NAMALWA (cell line): Measurements from ENCODE around the gene LARP1.
A peak's percentile ranks its signal among the peaks of the same experiment; 100 is the strongest.
"Not testable (repeated sequence)": the region's sequence is repeated elsewhere in the genome, so short reads cannot be mapped to it uniquely, and the experiment has no call there.

Experiments
- DNase-seq: peaks from one replicate; pipeline ENCODE4 v3.0.0-alpha.2; 2015; ENCODE audit warnings: low spot score

Gene LARP1

DNA sequence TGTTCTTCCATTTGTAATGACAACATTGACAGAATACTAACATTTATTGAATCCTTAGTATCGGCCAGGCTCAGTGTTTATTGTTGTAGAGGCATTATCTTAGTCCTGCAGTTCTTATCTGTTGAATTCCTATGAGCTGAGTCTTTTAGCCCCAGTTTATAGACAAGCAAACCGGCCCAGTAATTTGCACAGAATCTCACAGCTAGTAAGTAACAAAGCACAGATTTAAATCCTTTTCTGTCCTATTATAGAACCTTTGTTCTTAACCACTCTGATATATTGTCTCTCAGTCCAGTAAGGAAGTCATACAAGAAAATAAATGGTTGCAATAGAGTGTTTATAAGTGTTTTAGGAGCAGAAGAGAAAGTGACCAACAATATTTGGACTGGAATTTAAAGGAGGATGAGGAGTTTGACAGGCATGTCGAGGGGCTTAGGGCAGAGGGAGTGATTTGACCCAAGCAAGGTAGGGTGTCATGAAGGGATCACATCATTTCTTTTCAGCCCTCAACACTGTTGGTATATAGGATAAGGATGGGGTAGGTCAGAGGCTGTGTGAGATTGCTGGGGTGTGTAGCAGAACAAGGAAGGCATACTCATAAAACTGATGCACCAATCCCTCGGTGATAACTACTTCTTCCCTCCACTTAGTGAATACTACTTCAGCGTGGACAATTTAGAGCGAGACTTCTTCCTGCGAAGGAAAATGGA is 39.5 kb downstream of the LARP1 start:
- DNase-seq = no peak

DNA sequence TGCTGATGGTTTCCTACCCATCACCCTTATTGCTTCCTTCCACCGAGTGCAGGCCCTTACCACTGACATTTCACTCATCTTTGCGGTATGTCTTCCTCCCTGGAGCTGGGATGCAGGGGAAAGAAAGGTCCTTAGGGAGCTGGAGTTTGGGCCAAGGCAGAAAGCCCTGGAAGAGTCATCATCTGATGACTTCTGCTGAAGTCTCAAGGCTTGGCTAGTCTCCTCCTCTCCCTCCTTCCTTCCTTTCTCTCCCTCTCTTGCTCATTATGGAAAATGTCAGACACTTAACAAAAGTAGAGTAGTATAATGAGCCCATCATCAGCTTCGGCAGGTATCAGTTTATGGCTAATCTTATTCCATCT is 40.0 kb downstream of the LARP1 start:
- no peak for DNase-seq

DNA sequence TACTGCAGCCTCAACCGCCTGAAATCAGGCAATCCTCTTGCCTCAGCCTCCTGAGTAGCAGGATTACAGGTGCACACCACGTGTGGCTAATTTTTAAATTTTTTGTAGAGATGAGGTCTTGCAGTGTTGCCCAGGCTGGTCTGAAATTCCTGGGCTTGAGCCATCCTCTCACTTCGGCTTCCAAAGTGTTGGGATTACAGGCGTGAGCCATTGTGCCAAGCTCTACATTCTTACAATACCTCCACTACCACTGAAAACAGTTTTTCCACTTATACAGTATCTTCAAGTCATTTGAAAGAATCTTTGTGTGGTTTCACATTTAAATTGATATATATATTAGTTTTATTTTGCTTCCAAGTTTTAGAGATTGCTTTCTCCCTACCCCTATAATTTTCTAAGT is 42.6 kb downstream of the LARP1 start:
- no peak for DNase-seq

DNA sequence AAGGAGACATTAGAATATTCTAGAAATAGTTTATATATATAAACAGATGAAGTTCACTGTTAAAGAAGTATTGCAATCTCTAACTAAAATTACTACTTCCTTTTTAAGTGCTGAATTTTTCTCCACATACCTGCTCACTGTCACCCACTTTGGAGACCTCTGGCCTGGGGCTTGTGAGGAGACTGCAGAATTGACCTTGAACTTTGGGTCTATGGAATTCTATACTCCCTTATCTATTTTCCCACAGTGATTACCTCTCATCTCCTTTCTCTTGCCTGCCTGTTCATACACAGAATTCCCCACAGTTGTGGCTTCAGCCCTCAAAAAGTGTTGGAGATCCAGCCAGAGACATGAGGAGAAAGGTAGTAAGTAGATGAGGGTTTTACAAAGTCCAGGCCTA is 45.4 kb downstream of the LARP1 start:
- DNase-seq = no peak

DNA sequence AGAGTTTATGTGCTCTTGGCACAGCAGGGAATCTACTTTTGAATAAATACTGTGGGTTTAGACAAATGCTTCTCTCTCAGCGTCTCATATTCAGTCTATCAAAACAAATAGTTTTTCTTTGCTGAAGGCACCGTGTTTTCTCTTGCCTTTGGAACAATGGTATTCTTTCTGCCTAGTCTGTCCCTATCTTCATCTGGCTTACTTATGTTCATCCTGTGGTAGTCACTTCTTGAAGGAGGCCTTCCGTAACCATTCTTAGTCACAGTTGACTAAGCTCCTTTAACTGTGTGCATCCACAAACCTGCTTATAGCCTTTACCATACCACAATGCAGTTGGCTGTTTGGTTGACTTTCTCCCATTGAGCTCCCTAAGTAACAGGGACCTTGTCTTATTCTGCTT is 45.9 kb downstream of the LARP1 start:
- DNase-seq = no peak

DNA sequence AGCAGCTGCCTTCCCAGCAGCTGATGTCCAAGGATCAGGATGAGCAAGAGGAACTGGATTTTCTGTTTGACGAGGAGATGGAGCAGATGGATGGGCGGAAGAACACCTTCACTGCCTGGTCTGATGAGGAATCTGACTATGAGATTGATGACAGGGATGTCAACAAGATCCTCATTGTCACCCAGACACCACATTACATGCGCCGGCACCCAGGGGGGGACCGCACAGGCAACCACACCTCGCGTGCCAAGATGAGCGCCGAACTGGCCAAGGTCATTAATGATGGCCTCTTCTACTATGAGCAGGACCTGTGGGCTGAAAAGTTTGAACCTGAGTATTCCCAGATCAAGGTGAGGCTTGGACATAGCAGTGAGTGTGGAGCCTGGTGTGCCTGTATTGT is 46.9 kb downstream of the LARP1 start:
- DNase-seq = no peak

DNA sequence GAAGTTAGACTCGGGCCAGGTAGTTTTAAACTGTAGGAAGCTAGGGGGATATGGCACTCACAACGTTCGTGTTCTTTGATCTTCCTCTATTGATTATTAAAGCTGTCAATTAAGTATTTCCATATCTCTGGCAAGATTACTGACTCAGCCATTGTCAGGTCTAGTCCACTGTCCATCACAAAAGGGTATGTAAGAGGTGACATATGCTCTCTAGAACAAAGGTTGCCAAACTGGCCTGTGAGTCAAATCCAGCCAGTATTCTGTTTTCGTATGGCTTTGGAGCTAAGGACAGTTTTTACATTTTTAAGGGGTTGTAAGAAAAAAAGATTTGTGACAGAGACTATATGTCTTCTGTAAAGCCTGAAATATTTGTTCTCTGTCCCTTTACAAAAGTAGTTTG is 51.0 kb downstream of the LARP1 start:
- no peak for DNase-seq

DNA sequence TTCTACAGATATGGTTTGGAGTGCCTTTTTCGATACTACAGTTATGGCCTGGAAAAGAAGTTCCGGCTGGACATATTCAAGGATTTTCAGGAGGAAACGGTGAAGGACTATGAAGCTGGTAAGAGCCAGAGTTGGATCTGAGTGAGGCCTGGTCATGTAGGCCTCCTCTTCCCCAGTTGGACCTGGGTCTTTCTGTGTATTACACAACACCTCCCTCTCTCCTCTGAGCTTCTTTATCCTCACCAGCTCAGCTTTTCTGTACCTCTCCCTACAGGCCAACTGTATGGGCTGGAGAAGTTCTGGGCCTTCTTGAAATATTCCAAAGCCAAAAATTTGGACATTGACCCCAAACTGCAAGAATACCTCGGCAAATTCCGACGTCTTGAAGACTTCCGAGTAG is 56.1 kb downstream of the LARP1 start:
- DNase-seq = no peak

DNA sequence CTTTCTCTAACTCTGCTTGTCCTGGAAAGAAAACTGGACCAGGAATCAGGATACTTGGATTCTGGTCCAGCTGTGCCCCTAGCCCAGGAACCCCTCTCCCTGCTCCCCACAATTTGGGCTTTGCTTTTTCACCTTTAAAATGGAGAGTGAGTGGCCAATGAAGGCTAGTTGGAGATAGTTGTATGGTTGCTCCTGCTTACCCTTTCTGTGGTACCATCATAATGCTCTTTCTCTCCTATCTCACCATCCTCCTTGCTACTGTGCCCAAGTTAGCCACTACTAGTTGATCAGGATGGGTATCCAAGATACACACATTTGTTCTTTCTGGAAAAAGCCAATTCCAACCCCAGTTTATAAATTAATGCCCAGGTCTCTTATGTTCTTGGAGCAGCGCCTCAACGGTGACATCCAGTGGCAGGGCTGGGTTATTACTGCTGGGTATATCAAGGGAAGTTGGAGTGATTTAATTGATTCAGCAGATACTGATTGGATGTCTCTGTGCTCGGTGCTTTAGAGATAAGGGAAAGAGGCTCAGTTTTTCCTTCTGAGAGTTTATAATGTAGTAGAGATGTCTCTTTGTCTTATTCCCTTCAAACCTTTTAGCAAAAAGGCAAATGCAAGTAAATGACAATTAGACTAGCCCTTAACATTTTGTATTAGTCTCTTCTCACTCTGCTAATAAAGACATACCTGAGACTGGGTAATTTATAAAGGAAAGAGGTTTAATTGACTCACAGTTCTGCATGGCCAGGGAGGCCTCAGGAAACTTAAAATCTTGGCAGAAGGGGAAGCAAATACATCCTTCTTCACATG is 56.7 kb downstream of the LARP1 start:
- DNase-seq = peak; percentile 77

DNA sequence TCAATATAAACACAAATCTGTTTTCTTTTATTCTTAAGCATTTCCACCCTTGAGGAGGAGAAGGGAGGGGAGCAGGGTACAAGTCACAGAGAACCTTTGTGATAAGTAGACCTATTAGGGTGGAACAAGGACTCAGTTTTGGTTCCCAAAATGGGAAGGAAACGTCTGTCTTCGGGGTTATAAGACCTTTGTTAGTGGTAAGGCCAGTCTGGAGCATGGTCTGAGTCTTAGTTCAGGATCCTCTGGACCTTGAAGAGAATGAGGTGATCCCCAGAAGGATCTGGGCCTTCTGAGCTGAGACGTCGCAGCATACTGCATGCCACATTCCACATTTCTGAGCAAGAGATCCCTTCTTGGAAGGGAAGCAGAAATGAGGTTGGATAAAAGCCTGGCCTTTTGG is 58.0 kb downstream of the LARP1 start:
- DNase-seq = no peak

DNA sequence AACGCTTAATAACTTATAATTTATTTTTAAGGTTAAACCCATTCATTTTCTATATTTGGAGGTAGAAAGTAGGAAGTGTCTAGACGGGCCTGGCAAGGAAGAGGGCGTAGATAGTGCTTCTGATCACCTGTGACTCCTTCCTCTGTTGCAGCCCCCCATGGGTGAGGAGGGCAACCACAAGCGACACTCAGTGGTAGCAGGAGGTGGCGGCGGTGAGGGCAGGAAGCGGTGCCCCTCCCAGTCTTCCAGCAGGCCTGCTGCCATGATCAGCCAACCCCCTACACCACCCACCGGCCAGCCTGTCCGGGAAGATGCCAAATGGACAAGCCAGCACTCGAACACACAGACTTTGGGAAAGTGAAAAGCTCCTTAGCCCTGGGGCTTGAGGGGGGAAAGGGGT is 58.6 kb downstream of the LARP1 start:
- DNase-seq = no peak

DNA sequence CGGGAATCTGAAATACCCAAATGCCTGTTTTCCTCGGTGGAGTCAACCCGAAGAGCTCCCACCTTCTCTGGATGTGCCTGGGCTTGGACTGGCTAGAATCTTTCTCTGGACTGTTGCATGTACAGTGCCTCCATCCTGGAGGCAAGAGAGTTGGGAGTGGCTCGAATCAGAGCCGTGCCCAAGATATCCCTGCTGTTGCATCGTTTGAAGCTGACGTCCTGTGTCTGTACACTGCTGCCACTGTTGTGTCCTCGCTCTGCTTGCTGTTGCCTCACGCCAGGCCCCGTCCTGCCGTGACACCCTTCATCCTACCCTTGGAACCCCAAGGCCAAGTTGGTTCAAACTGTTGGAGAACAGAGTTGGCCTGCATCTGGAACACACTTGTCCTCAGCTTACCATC is 59.8 kb downstream of the LARP1 start:
- DNase-seq = no peak

DNA sequence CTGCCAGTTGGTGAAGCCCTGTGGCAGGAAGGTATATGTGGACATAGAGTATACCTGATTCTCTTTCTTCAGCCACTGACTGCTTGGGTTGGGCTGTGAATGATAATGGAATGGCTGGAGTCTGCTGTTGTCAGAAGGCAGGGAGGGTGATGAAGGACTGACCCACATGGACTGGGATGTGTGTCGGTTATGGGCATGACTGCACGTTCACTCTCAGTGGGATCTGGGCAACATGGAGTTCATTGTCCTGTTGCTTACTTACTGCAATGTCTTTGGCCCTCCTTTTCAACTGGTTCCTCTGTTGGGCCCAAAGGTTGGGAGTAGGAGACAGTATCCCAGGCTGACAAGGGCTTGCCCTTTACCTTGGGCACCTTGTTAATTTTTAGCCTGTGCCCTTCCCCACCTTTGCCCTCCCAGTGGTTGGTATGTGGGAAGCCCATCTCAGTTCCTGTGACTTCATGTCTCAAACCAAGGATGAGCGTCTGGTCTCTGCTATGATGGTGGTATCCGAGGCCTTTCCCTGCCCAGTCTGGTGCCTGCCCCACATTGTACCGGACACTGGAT is 60.6 kb downstream of the LARP1 start:
- no peak for DNase-seq

DNA sequence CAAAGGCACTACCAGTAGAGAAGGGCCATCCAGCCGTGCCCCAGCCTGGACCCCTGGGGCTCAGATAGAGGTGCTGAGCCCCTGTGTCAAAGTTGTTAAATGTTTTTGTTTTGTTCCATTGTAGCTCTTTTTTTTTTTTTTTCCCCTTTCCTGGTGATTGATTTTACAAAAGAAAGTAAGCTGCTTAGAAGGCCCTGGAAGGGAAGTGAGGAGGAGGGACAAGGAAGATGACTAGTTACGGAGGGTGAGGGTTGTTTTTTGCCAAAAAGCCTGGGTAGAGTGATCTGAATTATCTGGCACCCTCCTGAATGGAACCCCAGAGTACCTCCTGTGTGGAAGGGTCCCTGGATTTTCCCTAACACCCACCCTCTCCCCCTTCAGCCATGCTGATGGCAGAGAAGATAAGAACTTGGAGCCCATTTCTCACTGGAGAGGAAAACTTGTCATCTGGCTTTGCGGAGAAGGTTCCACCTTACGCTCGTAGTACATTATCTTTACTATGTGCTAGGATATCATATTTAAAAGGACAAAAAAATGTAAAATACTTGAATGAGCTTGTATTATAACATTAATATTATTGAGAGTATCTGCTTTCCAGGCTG is 61.8 kb downstream of the LARP1 start:
- DNase-seq = no peak

DNA sequence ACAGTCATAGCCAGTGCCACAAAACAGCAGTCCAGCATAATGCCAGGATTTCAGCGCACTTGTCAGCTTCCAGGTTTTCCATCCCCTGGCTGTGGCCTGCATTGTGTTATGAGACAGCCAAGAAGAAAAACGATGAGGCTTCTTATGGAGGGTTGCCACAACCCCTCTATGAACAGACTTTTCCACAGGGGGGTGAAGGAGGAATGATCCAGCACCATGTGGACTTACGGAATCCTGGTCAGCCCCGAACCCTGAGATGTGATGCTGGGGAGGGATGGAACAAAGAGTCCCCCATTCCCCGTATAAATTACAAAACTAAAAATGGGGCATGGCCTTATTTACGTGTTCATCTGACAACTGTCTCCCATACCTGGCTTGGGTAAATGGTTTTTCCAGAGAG is 62.6 kb downstream of the LARP1 start:
- DNase-seq = no peak

DNA sequence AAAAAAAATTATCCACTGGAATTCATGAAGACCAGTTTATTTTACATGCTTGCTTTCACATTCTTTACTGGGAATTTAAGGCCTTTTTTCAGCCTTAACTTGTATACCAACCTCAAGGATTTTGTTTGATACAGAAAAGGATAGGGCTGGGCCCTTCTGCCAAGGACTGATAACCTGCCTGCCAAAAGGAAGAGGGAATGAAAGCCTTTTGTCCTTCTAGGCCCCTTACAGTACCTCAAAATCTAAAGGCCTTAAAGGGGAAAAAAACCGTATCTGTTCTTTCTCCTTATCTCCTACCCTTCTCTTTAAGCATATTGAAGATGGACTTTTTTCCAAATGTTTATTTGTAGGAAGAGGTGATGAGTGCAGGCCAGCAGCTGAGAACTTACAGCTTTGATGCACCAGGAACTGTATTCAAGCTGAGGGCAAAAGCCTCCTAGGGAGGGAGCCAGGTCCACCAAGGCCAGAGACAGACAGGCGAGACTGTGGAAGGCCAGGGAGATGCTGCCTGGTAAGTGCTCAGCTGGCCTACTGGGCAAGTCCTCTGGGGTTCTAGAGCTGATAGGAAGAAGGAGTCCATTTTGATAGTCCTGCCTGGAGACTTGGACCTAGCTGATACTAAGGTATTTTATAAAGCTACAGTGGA is 63.4 kb downstream of the LARP1 start:
- DNase-seq = no peak

DNA sequence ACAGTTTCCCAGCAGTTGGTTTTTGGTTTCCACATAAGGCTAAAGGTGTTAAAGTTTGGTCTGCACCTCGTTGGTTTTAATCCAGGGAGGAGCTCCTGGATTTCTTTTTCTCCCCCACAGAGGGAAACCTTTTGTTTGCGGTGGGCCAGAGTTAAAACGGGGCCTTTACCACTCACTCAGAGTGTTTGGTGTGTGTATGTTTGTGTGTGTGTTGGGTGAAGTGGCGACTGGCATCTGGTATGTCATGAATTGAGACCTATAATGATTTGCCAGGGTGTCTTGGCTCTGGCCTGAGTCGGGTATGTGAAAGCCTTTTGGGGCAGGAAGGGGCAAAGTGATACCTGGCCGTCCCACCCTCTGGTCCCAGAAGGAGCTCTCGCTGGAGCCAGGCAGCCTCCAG is 64.4 kb downstream of the LARP1 start:
- no peak for DNase-seq

DNA sequence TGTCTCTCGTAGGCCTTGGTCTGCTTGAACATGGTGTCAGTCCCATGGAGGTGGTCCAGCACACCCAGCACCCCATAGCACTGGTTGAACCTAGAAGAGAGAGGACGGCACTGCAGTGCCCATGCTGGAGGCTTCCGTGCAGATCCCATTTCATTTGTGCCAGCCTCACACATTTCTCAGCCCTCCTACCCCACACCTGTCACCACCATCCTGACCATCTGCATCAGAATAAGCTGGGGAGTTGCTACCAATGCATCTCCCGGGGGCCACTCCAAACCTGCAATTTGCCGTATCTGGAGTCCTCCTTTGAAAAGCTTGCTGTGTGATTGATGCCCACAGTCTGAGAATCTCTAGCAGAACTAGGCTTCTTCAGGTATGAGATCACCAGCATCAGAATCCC is 65.2 kb downstream of the LARP1 start:
- DNase-seq = no peak

DNA sequence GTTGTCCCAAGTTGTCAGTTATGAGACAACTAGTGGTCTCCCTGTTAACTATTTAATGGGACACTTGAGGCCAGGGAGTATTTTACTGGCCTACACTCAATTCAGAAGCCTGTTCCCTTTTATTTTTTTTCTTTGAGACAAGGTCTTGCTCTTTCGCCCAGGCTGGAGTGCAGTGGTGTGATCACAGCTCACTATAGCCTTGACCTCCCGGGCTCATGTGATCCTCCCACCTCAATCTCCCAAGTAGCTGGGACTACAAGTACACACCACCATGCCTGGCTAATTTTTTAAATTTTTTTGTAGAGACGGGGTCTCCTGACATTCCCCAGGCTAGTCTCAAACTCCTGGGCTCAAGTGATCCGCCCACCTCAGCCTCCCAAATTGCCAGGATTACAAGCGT is 67.7 kb downstream of the LARP1 start:
- DNase-seq = not testable (repeated sequence)

DNA sequence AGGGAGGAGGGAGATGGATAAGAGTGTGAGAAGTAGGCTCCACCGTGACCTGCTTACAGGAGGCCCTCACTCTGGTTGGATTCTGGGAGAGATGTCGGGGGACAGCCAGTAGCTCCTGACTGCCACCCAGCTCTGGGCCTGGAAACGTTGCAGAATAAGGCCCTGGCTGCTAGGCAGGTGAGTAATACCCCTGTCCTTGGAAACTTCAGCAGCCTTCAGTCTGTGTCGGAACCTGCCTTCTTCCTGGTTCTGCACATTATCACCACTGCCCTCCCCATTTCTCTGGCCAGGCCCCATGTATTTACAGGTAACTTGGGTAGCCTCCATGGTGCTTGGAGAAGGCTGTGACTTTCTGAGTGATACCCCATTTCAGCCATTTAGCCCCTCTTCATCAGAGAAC is 68.4 kb downstream of the LARP1 start:
- no peak for DNase-seq

DNA sequence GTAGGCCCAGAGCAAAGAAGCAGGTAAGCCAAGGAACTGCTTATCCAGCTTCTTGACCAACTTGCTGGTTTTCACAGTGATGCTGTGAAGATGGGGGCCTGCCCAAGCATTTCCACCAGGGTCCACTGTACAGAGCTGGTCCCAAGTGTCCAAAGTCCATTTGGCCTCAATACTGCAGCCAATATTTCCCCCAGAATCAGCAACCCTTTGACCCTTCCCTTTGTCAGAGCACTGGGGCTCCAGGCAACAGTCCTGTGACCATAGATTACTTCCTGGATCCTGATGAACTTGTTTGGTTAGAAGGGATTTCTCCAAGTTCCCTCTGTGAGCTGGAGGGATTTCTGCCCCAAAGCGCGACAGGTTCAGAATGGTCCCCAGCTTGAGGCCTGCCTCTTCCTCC is 68.9 kb downstream of the LARP1 start:
- DNase-seq = no peak

DNA sequence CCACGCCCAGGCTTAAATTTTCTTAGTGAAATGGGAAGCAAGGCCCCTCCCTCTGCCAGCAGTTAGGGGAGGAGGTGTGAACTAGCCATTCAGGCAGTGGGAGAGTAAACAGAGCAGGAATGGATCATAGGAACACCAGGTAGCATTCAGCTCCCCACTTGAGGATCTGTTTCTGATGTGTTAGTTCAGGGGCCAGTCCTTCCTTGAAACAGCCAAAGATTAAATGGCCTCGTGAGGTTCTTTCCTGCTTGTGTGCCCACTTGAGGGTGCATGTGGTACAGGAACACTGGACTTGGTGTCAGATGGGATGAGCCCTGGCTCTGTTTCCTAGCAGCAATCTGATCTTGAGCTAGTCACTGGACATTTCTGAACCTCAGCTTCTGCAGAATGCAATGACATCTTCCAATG is 74.0 kb downstream of the LARP1 start:
- DNase-seq = no peak
